ENCODE data around the gene TMEM14A.

The TMEM14A gene

GRCh38 chr6:52670502-52671409 lies at the start of gene TMEM14A:
TMEM14A (plus strand) TSS chr6:52671113; CDS start chr6:52677103, 5,990 bp downstream.
- DNase-seq (ENCODE audit: extremely low read depth, low read depth): peak; percentile 81
- peak within 1 kb of the TSS; percentile 58 for H3K4me3 ChIP-seq (replicated peaks; ENCODE audit: low read depth, low read length)
- no peak for TF ChIP-seq CTCF (IDR thresholded peaks at IDR 0.05; ENCODE audit: low read depth, low read length, missing control alignments)

- TF ChIP-seq CTCF (IDR thresholded peaks at IDR 0.05; ENCODE audit: low read depth, low read length, missing control alignments): no peak
- no peak overlapping the region for H3K4me3 ChIP-seq (replicated peaks; ENCODE audit: low read depth, low read length)
- DNase-seq (ENCODE audit: extremely low read depth, low read depth): no peak
Observed at GRCh38 chr6:52621631-52622030, 49.3 kb upstream of the TMEM14A start.

- DNase-seq (ENCODE audit: extremely low read depth, low read depth): no peak
- no peak for TF ChIP-seq CTCF (IDR thresholded peaks at IDR 0.05; ENCODE audit: low read depth, low read length, missing control alignments)
- no peak overlapping the region for H3K4me3 ChIP-seq (replicated peaks; ENCODE audit: low read depth, low read length)
Observed at GRCh38 chr6:52622810-52623209, 48.1 kb upstream of the TMEM14A start.

DNA sequence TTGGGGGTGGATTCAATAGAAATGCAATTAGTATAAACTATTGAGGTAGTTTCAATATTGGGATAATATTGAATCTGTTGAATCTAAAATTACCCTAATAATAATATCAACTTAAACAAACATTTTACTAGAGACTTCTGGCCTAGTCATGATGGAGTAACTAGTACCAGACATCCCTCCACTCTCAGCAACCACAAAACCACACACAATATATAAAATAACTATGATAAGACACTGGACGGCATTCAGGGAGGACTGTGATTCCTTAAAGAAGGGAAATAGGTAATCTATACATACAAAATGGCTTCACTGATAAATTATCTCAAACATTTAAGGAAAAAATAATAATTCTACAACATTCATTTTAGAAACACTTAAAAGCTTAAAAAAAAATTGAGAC lies 38.9 kb upstream of the TMEM14A start:
- no peak overlapping the region for H3K4me3 ChIP-seq (replicated peaks; ENCODE audit: low read depth, low read length)
- no peak for DNase-seq (ENCODE audit: extremely low read depth, low read depth)
- TF ChIP-seq CTCF (IDR thresholded peaks at IDR 0.05; ENCODE audit: low read depth, low read length, missing control alignments): no peak

- TF ChIP-seq CTCF (IDR thresholded peaks at IDR 0.05; ENCODE audit: low read depth, low read length, missing control alignments): no peak
- DNase-seq (ENCODE audit: extremely low read depth, low read depth): no peak
- no peak overlapping the region for H3K4me3 ChIP-seq (replicated peaks; ENCODE audit: low read depth, low read length)
Observed at GRCh38 chr6:52634211-52634610, 36.7 kb upstream of the TMEM14A start.

GRCh38 chr6:52635049-52635577 lies 35.8 kb upstream of the TMEM14A start:
- DNase-seq (ENCODE audit: extremely low read depth, low read depth): no peak
- TF ChIP-seq CTCF (IDR thresholded peaks at IDR 0.05; ENCODE audit: low read depth, low read length, missing control alignments): no peak
- no peak overlapping the region for H3K4me3 ChIP-seq (replicated peaks; ENCODE audit: low read depth, low read length)
